Epidermal melanocyte (primary cell): ENCODE results near the gene HM13.
"Not testable (repeated sequence)": the region's sequence is repeated elsewhere in the genome, so short reads cannot be mapped to it uniquely, and the experiment has no call there.

Experiments used
- DNase-seq: peaks from one replicate; pipeline ENCODE4 v3.0.0; 2011; ENCODE audit warnings: low spot score; ENCODE audit not compliant: insufficient read length

The HM13 gene

GRCh38 chr20:31502884-31503673, 11.2 kb upstream of the HM13 start:
- peak; percentile 57 for DNase-seq

GRCh38 chr20:31505903-31506302, 8.3 kb upstream of the HM13 start:
- DNase-seq, result no peak

- no peak for DNase-seq
Measured at GRCh38 chr20:31508517-31509244, 5.6 kb upstream of the HM13 start.

GRCh38 chr20:31515072-31515774, 981 bp downstream of the HM13 start:
- no peak for DNase-seq

GRCh38 chr20:31515775-31516107, 1.5 kb downstream of the HM13 start:
- DNase-seq, result no peak

GRCh38 chr20:31516166-31516565, 1.9 kb downstream of the HM13 start:
- no peak for DNase-seq

GRCh38 chr20:31516651-31517050, 2.4 kb downstream of the HM13 start:
- no peak for DNase-seq

- DNase-seq, result peak; percentile 35
Measured at GRCh38 chr20:31517373-31517772, 3.1 kb downstream of the HM13 start.

GRCh38 chr20:31521267-31521666, 7.0 kb downstream of the HM13 start:
- DNase-seq, result not testable (repeated sequence)

- DNase-seq, result no peak
Measured at GRCh38 chr20:31522731-31523130, 8.5 kb downstream of the HM13 start.

GRCh38 chr20:31523361-31524283, 9.4 kb downstream of the HM13 start:
- no peak for DNase-seq

- DNase-seq, result no peak
Measured at GRCh38 chr20:31527266-31527665, 13.0 kb downstream of the HM13 start.

- DNase-seq, result no peak
Measured at GRCh38 chr20:31535298-31535697, 21.1 kb downstream of the HM13 start.

GRCh38 chr20:31536575-31536974, 22.3 kb downstream of the HM13 start:
- no peak for DNase-seq

GRCh38 chr20:31537116-31537871, 23.1 kb downstream of the HM13 start:
- no peak for DNase-seq

GRCh38 chr20:31537890-31538289, 23.6 kb downstream of the HM13 start:
- no peak for DNase-seq

- DNase-seq, result no peak
Measured at GRCh38 chr20:31538326-31538725, 24.1 kb downstream of the HM13 start.

- not testable (repeated sequence) for DNase-seq
Measured at GRCh38 chr20:31539636-31540035, 25.4 kb downstream of the HM13 start.

- DNase-seq, result no peak
Measured at GRCh38 chr20:31540406-31540805, 26.2 kb downstream of the HM13 start.

- no peak for DNase-seq
Measured at GRCh38 chr20:31542201-31542842, 28.1 kb downstream of the HM13 start.
